ENCODE data around the gene ACSM3.

Gene ACSM3

DNA sequence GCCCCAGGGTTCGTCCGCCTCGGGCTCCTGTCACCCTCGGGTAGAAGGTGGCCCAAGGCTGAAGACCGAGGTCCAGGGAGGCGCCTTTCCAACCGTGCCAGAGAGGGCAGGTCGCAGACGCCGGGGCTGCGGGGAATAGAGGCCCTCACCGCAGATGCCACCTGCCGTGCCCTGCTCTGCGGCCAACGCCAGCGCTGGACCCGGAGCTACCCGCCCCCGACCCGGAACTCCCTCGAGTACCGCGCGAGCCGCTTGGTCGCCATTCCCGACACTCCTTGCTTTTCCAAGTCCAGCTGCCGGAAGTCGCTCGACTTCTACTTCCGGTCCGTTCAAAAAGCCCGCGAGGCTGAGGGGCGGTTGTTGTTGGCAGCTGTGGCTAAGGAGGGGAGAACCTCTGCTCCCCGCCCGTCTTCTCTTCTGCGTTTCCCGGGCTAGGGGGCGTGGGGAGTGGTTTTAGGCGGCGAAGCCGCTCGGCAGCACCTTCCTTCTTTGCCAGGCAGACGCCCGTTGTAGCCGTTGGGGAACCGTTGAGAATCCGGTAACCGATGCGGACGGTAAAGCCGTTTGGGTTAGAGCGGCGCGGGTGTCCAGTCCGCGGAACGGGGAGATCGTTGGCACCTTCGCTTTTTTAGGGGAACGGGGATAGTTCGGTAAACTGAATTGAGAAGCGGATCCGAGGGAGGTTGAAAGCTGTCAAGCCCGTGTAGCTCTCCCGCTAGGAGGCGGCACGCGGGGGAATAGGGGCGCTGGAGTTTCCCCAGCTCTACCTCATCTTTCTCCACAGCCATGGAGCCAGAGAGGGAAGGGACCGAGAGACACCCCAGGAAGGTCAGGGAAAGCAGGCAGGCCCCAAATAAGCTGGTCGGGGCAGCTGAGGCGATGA is 42.6 kb downstream of the ACSM3 start, which contains the start of the genes ERI2 and REXO5:
ERI2 (minus strand) TSS at position 305 of the 883 bp plus-strand sequence; CDS start at position 263, 42 bp downstream.
REXO5 (plus strand) TSS at position 360 of the 883 bp plus-strand sequence; CDS start at position 787, 427 bp downstream.
- DNase-seq, result peak; percentile 61

DNA sequence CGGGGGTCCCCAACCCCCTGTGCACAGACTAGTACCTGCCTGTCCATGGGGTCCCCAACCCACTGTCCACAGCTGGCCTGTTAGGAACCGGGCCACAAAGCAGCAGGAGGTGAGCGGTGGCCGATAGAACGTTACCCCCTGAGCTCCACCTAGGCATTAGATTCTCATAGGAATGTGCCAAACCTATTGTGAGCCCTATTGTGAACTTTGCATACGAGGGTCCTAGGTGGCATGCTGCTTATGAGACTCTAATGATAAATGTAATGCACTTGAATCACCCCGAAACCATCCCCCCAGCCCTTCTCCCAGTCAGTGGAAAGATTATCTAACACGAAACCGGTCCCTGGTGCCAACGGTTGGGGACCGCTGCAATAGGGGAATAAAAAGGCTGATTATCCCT is 44.0 kb downstream of the ACSM3 start:
- no peak for DNase-seq

DNA sequence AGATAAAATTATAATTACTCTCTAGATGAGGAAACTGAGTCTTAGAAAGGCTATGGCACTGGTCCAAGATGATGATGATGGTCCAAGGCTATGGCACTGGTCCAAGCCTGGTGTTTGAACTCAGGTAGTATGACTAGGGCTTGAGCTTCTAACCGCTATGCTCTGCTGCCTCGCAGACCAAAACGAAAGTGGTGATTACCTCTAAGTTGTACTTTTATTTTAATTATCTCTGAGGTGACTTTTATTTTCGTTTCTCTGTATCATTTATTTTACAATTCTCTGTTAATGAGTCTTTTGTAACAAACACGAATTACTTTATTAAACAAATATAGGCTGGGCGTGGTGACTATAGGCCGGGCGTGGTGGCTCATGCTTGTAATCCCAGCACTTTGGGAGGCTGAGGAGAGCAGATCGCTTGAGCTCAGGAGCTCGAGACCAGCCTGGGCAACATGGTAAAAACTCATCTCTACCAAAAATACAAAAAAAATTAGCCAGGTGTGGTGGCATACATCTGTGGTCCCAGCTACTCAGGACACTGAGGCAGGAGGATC is 48.1 kb downstream of the ACSM3 start:
- DNase-seq, result no peak

DNA sequence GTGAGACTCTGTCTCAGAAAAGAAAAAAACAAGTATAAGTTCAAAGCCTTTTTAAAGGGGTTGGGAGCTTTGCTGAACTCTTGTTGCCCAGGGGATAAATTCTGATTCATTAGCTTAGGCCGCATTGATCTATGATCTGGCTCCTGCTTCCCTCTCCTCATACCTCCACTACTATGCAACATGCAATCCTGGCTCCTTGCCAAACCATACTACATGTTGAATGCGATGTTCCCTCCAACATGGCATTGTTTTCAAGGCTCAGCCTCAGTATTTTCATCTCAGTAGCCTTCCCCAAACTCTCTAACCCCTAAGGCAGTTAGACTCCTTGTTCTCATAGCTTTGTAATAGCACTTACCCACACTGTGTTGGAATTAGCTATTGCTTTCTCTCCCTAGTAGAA is 48.7 kb downstream of the ACSM3 start:
- no peak for DNase-seq

DNA sequence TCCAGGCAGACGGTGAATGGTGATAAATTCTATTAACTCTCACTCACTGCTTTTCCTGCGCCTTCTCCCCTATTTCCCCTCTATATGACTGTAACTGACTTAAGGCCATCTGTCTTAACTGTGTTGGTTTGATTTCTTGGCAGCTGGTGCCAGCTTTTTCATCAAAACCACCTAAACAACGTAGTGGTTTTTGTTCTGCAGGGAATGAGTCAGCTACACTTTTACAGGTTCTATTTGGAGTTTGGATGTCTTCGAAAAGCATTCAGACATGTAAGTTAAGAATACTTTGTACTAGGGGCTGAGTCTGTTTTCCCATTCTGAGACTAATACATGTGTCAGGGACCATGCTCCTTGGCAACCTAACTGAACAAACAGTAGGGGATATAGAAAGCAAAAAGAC is 51.0 kb downstream of the ACSM3 start:
- DNase-seq, result no peak

DNA sequence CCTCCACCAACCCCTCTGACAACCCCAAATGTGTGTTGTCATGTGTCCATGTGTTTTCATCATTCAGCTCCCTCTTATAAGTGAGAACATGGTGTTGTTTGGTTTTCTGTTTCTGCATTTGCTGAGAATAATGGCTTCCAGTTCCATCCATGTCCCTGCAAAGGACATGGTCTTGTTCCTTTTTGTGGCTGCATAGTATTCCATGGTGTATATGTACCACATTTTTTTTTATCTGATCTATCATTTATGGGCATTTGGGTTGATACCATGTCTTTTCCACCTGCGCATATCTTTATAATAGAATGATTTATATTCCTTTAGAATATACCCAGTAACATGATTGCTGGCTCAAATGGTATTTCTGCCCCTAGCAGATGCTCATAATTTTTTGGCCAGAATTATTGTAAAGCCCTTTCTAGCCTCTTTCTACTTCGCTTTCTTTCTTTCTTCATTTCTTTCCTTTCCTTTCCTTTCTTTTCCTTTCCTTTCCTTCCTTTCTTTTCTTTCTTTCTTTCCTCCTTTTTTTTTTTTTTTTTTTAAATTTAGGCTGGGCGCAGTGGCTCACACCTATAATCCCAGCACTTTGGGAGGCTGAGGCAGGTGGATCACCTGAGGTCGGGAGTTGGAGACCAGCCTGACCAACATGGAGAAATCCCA is 55.2 kb downstream of the ACSM3 start:
- DNase-seq, result no peak

DNA sequence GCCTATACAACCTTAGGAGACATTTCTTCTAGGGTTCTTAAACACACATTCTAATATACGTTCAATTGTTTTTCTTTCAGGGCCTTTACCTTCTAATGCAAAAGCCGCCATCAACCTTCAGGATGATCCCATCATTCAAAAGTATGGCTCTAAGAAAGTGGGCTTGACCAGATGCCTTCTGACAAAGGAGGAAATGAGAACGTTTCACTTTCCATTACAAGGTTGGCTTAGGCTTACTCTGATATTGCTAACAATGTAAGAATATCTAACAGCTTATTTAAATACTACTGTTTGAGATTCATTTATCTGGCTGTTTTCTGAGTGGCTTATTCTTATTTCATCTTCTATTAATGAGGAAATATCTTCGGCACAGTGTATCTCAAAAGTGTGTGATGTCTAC is 57.9 kb downstream of the ACSM3 start:
- no peak for DNase-seq

DNA sequence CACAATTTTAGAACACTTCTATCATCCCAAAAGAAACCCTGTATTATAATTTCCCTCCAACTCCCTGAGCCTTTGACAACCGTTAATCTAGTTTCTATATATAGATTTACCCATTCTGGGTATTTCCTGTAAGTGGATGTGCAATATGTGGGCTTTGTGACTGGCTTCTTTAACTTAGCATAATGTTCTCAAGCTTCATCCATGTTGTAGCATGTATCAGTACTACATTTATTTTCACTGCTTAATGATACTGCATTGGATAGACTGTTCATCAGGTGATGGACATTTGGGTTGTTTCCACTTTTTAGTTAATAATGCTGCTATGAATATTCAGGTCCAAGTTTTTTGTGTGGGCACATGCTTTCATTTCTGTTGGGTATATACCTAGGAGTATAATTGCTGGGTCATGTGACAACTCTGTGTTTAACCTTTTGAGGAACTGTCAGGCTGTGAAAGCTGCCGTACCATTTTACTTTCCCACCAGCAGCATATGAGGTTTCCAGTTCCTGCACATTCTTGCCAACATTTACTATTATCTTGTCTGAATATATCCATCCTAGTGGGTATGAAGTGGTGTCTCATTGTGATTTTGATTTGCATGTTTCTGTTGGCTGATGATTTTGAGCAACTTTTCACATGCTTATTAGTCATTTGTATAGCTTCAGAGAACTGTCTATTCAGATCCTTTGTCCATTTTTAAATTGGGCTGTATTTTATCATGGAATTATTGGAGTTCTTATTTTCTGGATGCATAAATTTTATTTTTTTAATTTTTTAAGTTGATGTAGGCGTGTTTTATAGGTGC is 58.9 kb downstream of the ACSM3 start:
- DNase-seq, result no peak

DNA sequence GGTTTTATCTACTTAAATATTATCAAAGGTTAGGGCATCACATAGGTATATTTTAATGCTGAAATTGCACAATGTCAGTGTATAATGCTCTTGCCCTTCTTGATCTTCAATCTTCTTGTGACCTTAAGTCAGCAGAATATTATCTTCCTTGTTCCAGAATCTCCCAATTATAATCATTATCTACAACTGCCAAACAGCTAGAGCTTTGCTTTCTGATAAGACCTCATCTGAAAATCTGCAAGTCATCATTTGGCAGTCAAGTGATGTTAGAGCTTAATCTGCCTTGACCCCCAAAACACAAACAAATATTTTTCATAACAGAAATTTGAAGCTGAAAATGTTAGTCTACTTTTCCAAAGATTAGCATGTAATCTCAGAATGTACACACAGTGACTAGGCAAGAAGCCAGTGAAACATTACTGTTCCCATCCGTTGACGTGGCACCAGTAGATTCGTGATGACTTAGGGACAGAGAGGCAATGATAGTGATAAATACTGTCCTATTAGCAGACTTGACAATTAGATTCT is 62.3 kb downstream of the ACSM3 start:
- DNase-seq, result no peak

DNA sequence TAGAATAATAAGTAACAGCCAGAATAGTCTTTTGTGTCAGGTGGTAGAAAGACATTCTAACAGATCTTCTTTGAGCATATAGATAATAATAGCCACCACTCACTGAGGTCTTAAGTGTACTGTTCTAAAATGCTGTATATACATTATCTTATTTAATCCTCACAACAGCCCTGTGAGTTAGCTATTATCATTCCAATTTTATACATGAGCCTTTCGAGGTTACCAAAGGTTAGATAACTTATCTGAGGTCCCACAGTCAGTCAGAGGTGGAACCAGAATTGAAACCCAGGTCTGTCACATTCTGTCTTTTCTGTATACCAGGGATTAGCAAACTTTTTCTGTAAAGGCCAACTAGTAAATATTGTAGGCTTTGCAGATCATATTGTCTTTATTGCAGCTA is 65.7 kb downstream of the ACSM3 start:
- DNase-seq, result no peak

DNA sequence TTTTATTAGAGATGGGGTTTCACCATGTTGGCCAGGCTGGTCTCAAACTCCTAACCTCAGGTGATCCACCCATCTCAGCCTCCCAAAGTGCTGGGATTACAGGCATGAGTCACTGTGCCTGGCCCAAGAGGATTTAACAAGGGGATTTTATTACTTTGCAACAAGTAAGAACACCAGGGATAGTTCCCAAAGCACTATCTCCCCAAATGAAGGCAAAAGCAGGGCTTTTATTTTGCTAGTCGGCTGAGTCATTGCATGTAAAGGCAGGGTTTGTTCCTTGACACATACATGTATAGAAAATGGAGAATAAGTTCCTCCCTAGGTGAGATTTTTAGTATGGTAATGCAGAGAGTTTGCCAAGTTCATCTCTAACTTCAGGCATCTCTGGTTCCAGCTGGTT is 66.6 kb downstream of the ACSM3 start:
- DNase-seq, result no peak

DNA sequence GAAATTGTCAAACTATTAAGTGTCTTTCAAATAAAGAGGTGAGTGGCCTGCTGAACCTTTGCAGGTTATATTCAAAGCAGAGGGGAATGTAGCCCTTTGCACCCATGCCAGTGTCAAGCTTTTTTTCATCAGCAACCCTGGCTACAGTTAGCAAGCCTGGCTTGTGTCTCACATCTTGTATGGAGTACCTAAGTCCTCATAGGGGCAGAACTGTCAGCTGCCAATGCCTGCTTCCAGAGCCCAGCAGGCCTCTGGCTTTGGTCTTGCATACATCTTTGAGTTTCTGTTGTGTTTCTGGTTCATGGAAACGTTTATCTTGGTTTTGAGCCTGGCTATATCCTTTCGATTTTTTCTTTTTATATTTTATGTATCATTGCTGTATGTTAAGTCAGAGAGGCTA is 69.3 kb downstream of the ACSM3 start:
- no peak for DNase-seq

DNA sequence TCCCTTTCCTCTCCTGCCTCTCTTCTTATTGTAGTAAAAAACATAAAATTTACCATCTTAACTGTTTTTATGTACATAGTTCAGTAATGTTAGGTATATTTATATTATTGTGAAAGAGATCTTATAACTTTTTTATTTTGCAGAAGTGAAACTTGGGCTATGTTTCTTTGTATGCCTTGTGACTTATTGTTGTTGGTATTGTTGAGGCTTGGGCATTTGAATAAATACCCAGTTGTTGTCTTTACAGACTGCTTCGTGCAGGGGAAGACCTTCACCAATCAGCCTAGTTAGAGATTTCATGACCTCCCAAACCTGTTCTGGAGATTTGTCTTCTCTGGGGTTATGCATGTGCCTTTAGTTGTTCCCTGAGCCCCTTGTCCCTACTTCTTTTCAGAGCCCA is 74.4 kb downstream of the ACSM3 start:
- no peak for DNase-seq

DNA sequence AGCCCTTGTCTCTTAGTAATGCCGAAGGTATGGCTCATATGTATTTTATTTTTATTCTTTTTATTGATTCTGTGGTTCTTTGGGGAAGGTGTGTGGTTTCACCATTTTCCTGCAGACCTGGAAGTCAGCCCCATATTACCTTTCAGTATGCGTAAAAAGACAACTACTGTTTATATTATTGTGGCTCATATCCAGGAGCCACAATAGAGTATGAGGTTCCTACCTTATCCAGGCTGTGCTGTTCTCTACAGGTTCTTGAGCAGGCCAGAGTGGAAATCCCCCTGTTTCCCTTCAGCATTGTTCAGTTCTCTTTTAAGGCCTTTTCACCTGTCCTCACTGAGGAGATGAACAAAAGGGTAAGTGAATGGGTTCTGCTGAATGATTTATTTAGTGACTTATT is 75.7 kb downstream of the ACSM3 start:
- no peak for DNase-seq

DNA sequence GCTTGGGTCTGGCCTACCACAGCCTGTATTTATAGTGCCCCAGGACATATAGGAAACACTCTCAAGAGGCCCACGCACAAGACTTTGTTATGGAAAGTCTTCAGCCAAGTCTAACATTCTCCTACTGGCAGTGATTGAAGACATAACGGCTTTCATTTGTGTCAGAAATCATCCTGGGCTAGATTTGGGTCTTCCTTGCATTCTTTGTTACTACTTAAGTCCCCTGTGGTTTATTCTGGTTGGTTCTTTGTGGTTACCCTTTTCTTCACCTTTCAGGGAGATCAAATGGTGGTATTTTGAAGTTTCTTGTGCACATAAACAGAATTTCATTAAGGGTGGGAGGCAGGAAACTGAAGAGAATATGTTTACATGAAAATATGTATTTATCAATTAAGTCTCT is 80.2 kb downstream of the ACSM3 start:
- DNase-seq, result no peak

DNA sequence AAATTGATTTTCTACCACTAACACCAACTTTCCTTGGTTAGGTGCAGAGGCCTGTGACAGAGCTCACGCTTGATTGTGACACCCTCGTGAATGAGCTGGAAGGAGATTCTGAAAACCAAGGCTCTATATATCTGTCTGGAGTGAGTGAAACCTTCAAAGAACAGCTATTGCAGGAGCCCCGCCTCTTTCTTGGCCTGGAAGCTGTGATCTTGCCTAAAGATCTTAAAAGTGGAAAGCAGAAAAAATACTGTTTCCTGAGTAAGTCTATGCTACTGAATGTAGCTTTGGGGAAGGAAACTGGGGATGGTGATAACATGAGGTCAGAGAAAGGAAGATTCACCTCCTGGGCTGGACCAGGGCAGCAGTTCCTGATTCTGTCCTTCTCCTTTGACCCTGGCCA is 80.8 kb downstream of the ACSM3 start:
- DNase-seq, result no peak

DNA sequence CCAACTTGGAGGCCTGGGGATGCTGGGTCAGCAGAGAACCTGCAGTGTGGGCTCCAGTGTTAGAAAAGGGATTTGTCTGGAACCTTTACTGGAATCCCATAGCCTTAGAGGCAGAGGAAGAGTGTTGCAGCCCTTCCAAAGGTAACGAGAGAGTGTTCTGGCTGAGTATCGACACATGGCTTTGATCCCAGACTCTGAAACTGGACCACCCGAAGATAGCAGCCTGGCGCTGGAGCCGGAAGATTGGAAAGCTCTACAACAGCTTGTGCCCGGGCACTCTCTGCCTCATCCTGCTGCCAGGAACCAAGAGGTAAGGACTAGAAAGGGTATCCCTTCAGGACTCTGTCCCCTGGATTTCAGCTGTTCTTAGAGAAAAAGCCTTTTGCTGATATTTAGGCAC is 82.2 kb downstream of the ACSM3 start:
- DNase-seq, result no peak

DNA sequence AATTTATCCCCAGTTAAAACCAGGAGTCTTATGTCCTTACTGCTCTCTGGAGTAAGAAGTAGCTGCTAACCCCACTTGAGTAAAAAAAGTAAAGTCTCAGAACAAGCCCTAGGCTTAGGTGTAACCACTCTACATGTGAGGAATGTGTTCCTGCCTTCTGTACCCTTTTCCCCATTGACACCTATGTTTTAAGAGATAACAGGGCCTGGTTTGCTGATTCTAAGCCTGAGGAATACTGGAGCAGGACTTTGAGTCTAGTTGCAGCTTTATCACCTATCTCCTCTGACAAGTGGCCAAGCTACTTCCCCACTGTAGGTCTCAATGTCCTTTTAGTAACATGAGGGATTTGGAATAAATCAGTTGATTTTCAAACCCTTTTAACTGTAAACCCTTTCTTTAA is 82.7 kb downstream of the ACSM3 start:
- no peak for DNase-seq

Data from effector CD8-positive, alpha-beta T cell (primary cell).